HCT116 (cell line): ENCODE measurements around the gene INTS2.

Experiments used
- POLR2A ChIP-seq: IDR thresholded peaks from 2 replicates; pipeline ENCODE4 v1.7.0; 2011; ENCODE audit warnings: borderline replicate concordance; ENCODE audit not compliant: insufficient read depth, insufficient read length; ENCODE audit errors: extremely low read depth
- TF ChIP-seq, protein P1 (sequence below), 3 experiments: fragments of 200-600 bp in 1 of 3; sonication (generic) in 1 of 3; IDR thresholded peaks in 2 of 3; conservative IDR thresholded peaks in 1 of 3; 2 replicates each; pipeline ENCODE4 v1.5.1; 2012 to 2017; ENCODE audit warnings: low read depth in 2 of 3, low read length in 2 of 3, antibody characterized with exemption in 1 of 3, borderline replicate concordance in 1 of 3, control low read depth in 1 of 3, mild to moderate bottlenecking in 1 of 3, mixed read lengths in 1 of 3, mixed run types in 1 of 3, moderate library complexity in 1 of 3; ENCODE audit not compliant: insufficient read depth in 1 of 3

DNA sequence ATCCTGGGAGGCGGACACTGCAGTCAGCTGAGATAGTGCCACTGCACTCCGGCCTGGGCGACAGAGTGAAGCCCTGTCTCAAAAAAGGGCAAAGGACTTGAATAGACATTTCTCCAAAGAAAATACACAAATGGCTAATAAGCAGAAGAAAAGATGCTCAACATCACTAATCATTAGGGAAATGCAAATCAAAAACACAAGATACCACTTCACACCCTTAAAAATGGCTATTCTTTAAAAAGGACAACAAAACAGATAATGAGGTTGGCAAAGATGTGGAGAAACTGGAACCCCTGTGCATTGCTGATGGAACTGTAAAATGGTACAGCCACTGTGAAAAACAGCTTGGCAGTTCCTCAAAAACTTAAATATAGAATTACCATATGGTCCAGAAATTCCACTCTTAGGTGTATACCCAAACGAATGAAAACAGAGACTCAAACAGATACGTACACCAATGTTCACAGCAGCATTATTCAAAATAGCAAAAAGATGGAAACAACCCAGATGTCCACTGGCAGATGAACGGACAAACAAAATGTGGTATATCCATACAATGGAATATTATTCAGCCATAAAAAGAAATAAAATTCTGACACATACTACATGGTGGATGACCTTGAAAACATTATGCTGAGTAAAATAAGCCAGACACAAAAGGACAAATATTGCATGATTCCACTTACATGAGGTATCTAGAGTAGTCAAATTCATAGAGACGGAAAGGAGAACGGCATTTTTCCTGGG lies 100.0 kb downstream of the INTS2 start:
- TF ChIP-seq, protein P1, sequence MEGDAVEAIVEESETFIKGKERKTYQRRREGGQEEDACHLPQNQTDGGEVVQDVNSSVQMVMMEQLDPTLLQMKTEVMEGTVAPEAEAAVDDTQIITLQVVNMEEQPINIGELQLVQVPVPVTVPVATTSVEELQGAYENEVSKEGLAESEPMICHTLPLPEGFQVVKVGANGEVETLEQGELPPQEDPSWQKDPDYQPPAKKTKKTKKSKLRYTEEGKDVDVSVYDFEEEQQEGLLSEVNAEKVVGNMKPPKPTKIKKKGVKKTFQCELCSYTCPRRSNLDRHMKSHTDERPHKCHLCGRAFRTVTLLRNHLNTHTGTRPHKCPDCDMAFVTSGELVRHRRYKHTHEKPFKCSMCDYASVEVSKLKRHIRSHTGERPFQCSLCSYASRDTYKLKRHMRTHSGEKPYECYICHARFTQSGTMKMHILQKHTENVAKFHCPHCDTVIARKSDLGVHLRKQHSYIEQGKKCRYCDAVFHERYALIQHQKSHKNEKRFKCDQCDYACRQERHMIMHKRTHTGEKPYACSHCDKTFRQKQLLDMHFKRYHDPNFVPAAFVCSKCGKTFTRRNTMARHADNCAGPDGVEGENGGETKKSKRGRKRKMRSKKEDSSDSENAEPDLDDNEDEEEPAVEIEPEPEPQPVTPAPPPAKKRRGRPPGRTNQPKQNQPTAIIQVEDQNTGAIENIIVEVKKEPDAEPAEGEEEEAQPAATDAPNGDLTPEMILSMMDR (IDR thresholded peaks at IDR 0.05 in 2 of 3, conservative IDR thresholded peaks at IDR 0.05 in 1 of 3; ENCODE audit: borderline replicate concordance in 1 of 3, insufficient read depth in 1 of 3, low read depth in 2 of 3, low read length in 2 of 3), result no peak
- no peak for TF ChIP-seq POLR2A
